ENCODE data around the gene INSC. TPM values are rescaled to one million over a fixed set of nuclear protein-coding genes. Genes with fewer than 3 reads are reported as not detected.

The INSC gene
- total RNA-seq, 1 experiment from 2014 or later = 0.17 TPM

DNA sequence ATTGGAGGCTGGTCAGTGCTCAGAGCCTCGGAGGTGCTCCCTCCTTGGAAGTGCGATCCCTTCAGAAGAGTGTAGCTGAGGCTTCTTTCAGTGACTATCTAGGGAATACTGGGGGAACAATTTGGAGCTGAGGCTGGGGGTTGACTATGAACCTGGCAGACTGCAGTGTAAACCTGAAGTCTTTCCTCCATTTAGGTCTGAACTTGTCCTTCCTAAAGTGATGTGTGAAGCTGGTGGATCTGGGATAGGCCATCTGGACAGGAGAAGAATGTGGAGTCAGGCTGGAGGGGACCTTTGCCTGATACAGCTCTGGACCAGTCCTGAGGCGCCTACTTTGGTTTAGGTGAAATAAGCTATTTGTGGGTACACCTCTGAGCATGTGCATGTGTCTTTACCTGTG lies 3.5 kb upstream of the INSC start:
- ChIA-PET CTCF (interaction anchor here (0.9 to 2.9 kb wide), 2 partner anchors 10 to 12 kb away, joined by 3 to 13 read pairs; no protein-coding TSS in a partner anchor), RAD21 (ENCODE audit: low non-redundant PET in 1 of 2, low total read pairs in 2 of 2, uncharacterized antibody in 2 of 2, unreplicated experiment in 2 of 2) (no interaction called here), POLR2A (no interaction called here)
- Histone ChIP-seq H3K4me3 (replicated peaks in 1 of 2; ENCODE audit: low read depth in 1 of 2, low read length in 2 of 2) (no peak overlapping the region), H2AFZ (ENCODE audit: low read depth, low read length, poor library complexity, severe bottlenecking) (no peak overlapping the region), H4K20me1 (ENCODE audit: insufficient read depth) (no peaks in the 10 kb centered on the region), H3K36me3 (ENCODE audit: control insufficient read depth in 1 of 2, insufficient read depth in 2 of 2, low read length in 2 of 2) (no peaks in the 10 kb centered on the region), H3K4me1 (ENCODE audit: control insufficient read depth in 1 of 2, insufficient read depth in 2 of 2, low read length in 2 of 2) (peaks cover 16 to 22% of the 10 kb centered on the region in 2 experiments), H3K4me2 (ENCODE audit: low read length) (no peak overlapping the region), H3K9ac (ENCODE audit: low read length) (no peak overlapping the region), H3K79me2 (ENCODE audit: insufficient read depth, low read length) (no peaks in the 10 kb centered on the region), H3K9me2 (ENCODE audit: insufficient read depth) (no peaks in the 10 kb centered on the region), H3K9me3 (ENCODE audit: control insufficient read depth in 1 of 2, insufficient read depth in 1 of 2, low read depth in 1 of 2, low read length in 2 of 2) (no peaks in the 10 kb centered on the region), H3K27me3 (ENCODE audit: insufficient read depth, low read length) (no peaks in the 10 kb centered on the region), H3K27ac (ENCODE audit: low read depth, low read length) (no peak overlapping the region)
- TF ChIP-seq, protein P1, sequence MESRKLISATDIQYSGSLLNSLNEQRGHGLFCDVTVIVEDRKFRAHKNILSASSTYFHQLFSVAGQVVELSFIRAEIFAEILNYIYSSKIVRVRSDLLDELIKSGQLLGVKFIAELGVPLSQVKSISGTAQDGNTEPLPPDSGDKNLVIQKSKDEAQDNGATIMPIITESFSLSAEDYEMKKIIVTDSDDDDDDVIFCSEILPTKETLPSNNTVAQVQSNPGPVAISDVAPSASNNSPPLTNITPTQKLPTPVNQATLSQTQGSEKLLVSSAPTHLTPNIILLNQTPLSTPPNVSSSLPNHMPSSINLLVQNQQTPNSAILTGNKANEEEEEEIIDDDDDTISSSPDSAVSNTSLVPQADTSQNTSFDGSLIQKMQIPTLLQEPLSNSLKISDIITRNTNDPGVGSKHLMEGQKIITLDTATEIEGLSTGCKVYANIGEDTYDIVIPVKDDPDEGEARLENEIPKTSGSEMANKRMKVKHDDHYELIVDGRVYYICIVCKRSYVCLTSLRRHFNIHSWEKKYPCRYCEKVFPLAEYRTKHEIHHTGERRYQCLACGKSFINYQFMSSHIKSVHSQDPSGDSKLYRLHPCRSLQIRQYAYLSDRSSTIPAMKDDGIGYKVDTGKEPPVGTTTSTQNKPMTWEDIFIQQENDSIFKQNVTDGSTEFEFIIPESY (IDR thresholded peaks at IDR 0.05; ENCODE audit: extremely low read depth, insufficient replicate concordance, low read length) = no peak
- TF ChIP-seq SRF (IDR thresholded peaks at IDR 0.05; ENCODE audit: low read depth) = no peak
- intact Hi-C loops (cut with micrococcal nuclease) = no loop called here
- ATAC-seq (no peak), DNase-seq (ENCODE audit: low read depth, low spot score) (no peak)
- BruUV-seq (replicated peaks) = no TSS peak

DNA sequence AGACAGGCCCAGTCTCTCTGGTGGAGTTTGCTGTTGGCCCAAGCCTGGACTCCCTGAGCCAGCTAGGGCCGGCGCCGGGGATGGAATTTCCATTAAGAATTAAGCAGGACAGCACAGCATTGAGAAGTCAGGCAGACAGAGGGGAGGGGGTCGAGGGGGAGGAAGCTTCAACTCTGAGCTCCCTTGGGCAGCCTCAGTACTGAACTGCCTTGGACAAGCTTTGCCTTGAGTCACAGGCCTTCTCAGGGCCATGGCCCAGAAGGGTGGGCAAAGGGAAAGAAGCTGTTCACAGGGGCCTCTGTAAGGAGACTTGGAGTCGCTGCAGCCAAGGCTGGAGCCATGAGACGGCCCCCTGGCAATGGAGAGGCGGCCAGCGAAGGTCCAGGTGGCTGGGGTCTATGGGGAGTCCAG lies 2.6 kb upstream of the INSC start:
- no TSS peak for BruUV-seq (replicated peaks)
- ChIA-PET RAD21 (ENCODE audit: low non-redundant PET in 1 of 2, low total read pairs in 2 of 2, uncharacterized antibody in 2 of 2, unreplicated experiment in 2 of 2) (no interaction called here), POLR2A (no interaction called here), CTCF (interaction anchor here (2.9 kb wide), 1 partner anchor 11 kb away, joined by 13 read pairs; no protein-coding TSS in a partner anchor)
- H3K27me3 ChIP-seq (ENCODE audit: insufficient read depth, low read length) = no peaks in the 10 kb centered on the region
- H3K9me3 ChIP-seq (ENCODE audit: control insufficient read depth in 1 of 2, insufficient read depth in 1 of 2, low read depth in 1 of 2, low read length in 2 of 2) = no peaks in the 10 kb centered on the region
- no peaks in the 10 kb centered on the region for H3K9me2 ChIP-seq (ENCODE audit: insufficient read depth)
- H2AFZ ChIP-seq (ENCODE audit: low read depth, low read length, poor library complexity, severe bottlenecking) = no peak overlapping the region
- no peaks in the 10 kb centered on the region for H3K36me3 ChIP-seq (ENCODE audit: control insufficient read depth in 1 of 2, insufficient read depth in 2 of 2, low read length in 2 of 2)
- no peak overlapping the region for H3K4me2 ChIP-seq (ENCODE audit: low read length)
- intact Hi-C loops (cut with micrococcal nuclease) = no loop called here
- no peak overlapping the region for H3K9ac ChIP-seq (ENCODE audit: low read length)
- H3K4me3 ChIP-seq (replicated peaks in 1 of 2; ENCODE audit: low read depth in 1 of 2, low read length in 2 of 2) = no peak overlapping the region
- DNase-seq (ENCODE audit: low read depth, low spot score) = no peak
- ATAC-seq = no peak
- H3K4me1 ChIP-seq (ENCODE audit: control insufficient read depth in 1 of 2, insufficient read depth in 2 of 2, low read length in 2 of 2) = peaks cover 9 to 13% of the 10 kb centered on the region in 2 experiments
- no peaks in the 10 kb centered on the region for H3K79me2 ChIP-seq (ENCODE audit: insufficient read depth, low read length)
- H4K20me1 ChIP-seq (ENCODE audit: insufficient read depth) = no peaks in the 10 kb centered on the region
- no peak overlapping the region for H3K27ac ChIP-seq (ENCODE audit: low read depth, low read length)
- no peak for TF ChIP-seq EZH2 (IDR thresholded peaks at IDR 0.05)
- TF ChIP-seq YY1 (IDR thresholded peaks at IDR 0.05; ENCODE audit: extremely low read depth, insufficient replicate concordance, low read depth, low read length) = no peak
- no peak for TF ChIP-seq CEBPB (IDR thresholded peaks at IDR 0.05; ENCODE audit: low read depth)
- no peak for TF ChIP-seq SRF (IDR thresholded peaks at IDR 0.05; ENCODE audit: low read depth)
- no peak for TF ChIP-seq EGR1 (IDR thresholded peaks at IDR 0.05; ENCODE audit: low read depth)
- TF ChIP-seq EZH2phosphoT487 (IDR thresholded peaks at IDR 0.05; ENCODE audit: borderline replicate concordance) = no peak
- TF ChIP-seq SP1 (IDR thresholded peaks at IDR 0.05; ENCODE audit: low read depth) = no peak
- no peak for TF ChIP-seq FOSL1 (IDR thresholded peaks at IDR 0.05; ENCODE audit: low read depth)
- TF ChIP-seq, protein P2, sequence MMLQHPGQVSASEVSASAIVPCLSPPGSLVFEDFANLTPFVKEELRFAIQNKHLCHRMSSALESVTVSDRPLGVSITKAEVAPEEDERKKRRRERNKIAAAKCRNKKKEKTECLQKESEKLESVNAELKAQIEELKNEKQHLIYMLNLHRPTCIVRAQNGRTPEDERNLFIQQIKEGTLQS (IDR thresholded peaks at IDR 0.05) = no peak
- no peak for TF ChIP-seq SIN3A (IDR thresholded peaks at IDR 0.05; ENCODE audit: low read depth)
- TF ChIP-seq, protein P3, sequence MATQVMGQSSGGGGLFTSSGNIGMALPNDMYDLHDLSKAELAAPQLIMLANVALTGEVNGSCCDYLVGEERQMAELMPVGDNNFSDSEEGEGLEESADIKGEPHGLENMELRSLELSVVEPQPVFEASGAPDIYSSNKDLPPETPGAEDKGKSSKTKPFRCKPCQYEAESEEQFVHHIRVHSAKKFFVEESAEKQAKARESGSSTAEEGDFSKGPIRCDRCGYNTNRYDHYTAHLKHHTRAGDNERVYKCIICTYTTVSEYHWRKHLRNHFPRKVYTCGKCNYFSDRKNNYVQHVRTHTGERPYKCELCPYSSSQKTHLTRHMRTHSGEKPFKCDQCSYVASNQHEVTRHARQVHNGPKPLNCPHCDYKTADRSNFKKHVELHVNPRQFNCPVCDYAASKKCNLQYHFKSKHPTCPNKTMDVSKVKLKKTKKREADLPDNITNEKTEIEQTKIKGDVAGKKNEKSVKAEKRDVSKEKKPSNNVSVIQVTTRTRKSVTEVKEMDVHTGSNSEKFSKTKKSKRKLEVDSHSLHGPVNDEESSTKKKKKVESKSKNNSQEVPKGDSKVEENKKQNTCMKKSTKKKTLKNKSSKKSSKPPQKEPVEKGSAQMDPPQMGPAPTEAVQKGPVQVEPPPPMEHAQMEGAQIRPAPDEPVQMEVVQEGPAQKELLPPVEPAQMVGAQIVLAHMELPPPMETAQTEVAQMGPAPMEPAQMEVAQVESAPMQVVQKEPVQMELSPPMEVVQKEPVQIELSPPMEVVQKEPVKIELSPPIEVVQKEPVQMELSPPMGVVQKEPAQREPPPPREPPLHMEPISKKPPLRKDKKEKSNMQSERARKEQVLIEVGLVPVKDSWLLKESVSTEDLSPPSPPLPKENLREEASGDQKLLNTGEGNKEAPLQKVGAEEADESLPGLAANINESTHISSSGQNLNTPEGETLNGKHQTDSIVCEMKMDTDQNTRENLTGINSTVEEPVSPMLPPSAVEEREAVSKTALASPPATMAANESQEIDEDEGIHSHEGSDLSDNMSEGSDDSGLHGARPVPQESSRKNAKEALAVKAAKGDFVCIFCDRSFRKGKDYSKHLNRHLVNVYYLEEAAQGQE (IDR thresholded peaks at IDR 0.05; ENCODE audit: low read depth) = no peak
- TF ChIP-seq RAD21 (IDR thresholded peaks at IDR 0.05; ENCODE audit: low read depth) = no peak
- no peak for TF ChIP-seq ZNF274 (IDR thresholded peaks at IDR 0.05; ENCODE audit: low read depth, low read length)
- TF ChIP-seq, protein P4, sequence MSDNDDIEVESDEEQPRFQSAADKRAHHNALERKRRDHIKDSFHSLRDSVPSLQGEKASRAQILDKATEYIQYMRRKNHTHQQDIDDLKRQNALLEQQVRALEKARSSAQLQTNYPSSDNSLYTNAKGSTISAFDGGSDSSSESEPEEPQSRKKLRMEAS (IDR thresholded peaks at IDR 0.05) = no peak
- TF ChIP-seq JUND (IDR thresholded peaks at IDR 0.05) = no peak
- no peak for TF ChIP-seq ZFX (IDR thresholded peaks at IDR 0.05)
- TF ChIP-seq CBX3 (IDR thresholded peaks at IDR 0.05; ENCODE audit: low read depth) = no peak

Measured in HCT116 (cell line).